Vagina (tissue), 2 donors: Measurements from ENCODE around the gene MARVELD2.
"Not testable (repeated sequence)": the region's sequence is repeated elsewhere in the genome, so short reads cannot be mapped to it uniquely, and the experiment has no call there.

Experiments used
- CTCF ChIP-seq, 3 experiments: fragments of 450-650 bp in 2 of 3; fragments of 200-600 bp in 1 of 3; sonication (generic) in 1 of 3; IDR thresholded peaks; one replicate each; pipeline ENCODE4 v1.5.1; 2017 to 2019; ENCODE audit warnings: antibody characterized with exemption in 3 of 3, mild to moderate bottlenecking in 2 of 3, moderate library complexity in 2 of 3
- POLR2A ChIP-seq, 2 donors: fragments of 450-650 bp; IDR thresholded peaks; one replicate each; pipeline ENCODE4 v1.6.1; 2017; ENCODE audit warnings: antibody characterized with exemption in 2 of 2, mild to moderate bottlenecking in 2 of 2, moderate library complexity in 2 of 2
- POLR2AphosphoS5 ChIP-seq, 2 donors: sonication (generic); formaldehyde crosslinking; IDR thresholded peaks; one replicate each; pipeline ENCODE4 v1.9.0; 2017; ENCODE audit warnings: antibody characterized with exemption in 2 of 2, mild to moderate bottlenecking in 2 of 2, low read depth in 1 of 2; ENCODE audit not compliant: insufficient read depth in 1 of 2

- TF ChIP-seq CTCF (IDR thresholded peaks at IDR 0.05); POLR2A (IDR thresholded peaks at IDR 0.05); POLR2AphosphoS5 (IDR thresholded peaks at IDR 0.05; ENCODE audit: insufficient read depth in 1 of 2, low read depth in 1 of 2): not testable (repeated sequence)
These were observed 35.6 kb downstream of the MARVELD2 start for GRCh38 chr5:69450527-69450926.
